OCI-LY3 (cell line): ENCODE data around the gene AKR1B1.

ENCODE experiments used
- H2AFZ ChIP-seq: fragments of 200-600, 300-600 bp; shearing (Covaris generic); 2 replicates; pipeline ENCODE4 v1.6.0; 2014; ENCODE audit warnings: antibody characterized with exemption, low read depth, low read length
- H3K27ac ChIP-seq: fragments of 200-600, 300-600 bp; sonication (generic); 2 replicates; pipeline ENCODE4 v1.5.1; 2014; ENCODE audit warnings: mild to moderate bottlenecking, low read length, moderate library complexity, mixed read lengths
- H3K27me3 ChIP-seq: fragments of 200-600, 300-600 bp; sonication (generic); 2 replicates; pipeline ENCODE4 v1.6.1; 2014; ENCODE audit warnings: low read depth, low read length, mixed read lengths
- H3K36me3 ChIP-seq: fragments of 200-600, 300-600 bp; sonication (generic); replicated peaks from 2 replicates; pipeline ENCODE3; 2014; ENCODE audit warnings: low read depth, low read length, mixed read lengths
- H3K4me1 ChIP-seq: fragments of 300-600, 200-600 bp; sonication (generic); 2 replicates; pipeline ENCODE4 v1.6.1; 2014; ENCODE audit warnings: low read length, mixed read lengths
- H3K4me2 ChIP-seq: fragments of 200-600, 300-600 bp; sonication (generic); 2 replicates; pipeline ENCODE4 v1.6.1; 2014; ENCODE audit warnings: low read length, mixed read lengths
- H3K4me3 ChIP-seq: fragments of 300-600, 200-600 bp; sonication (generic); 2 replicates; pipeline ENCODE4 v1.5.1; 2014; ENCODE audit warnings: antibody characterized with exemption, mild to moderate bottlenecking, low read length, moderate library complexity
- H3K79me2 ChIP-seq: fragments of 300-600, 200-600 bp; shearing (Covaris generic); 2 replicates; pipeline ENCODE4 v1.6.1; 2014; ENCODE audit warnings: mild to moderate bottlenecking, low read length, mixed read lengths
- H3K9ac ChIP-seq: fragments of 300-600, 200-600 bp; shearing (Covaris generic); 2 replicates; pipeline ENCODE4 v1.6.0; 2014; ENCODE audit warnings: mild to moderate bottlenecking, low read length, moderate library complexity
- H3K9me3 ChIP-seq: fragments of 200-600, 300-600 bp; shearing (Covaris generic); 2 replicates; pipeline ENCODE4 v1.6.1; 2014; ENCODE audit warnings: low read length, mixed read lengths; ENCODE audit not compliant: insufficient read depth
- H4K20me1 ChIP-seq: fragments of 200-600, 300-600 bp; sonication (generic); 2 replicates; pipeline ENCODE4 v1.6.1; 2016; ENCODE audit warnings: low read length, mixed read lengths; ENCODE audit not compliant: insufficient read depth
- CTCF ChIP-seq: fragments of 200-600, 300-600 bp; sonication (generic); IDR thresholded peaks from 2 replicates; pipeline ENCODE4 v1.5.1; 2014; ENCODE audit warnings: antibody characterized with exemption, low read length, low read depth
- EZH2phosphoT487 ChIP-seq: fragments of 200-600 bp; shearing (Covaris generic); IDR thresholded peaks from 2 replicates; pipeline ENCODE4 v1.6.1; 2018; ENCODE audit warnings: antibody characterized with exemption, mixed run types, low read depth

Gene AKR1B1

GRCh38 chr7:134476044-134476443 is 17.1 kb upstream of the AKR1B1 start:
- no peak for TF ChIP-seq CTCF
- TF ChIP-seq EZH2phosphoT487: no peak
- Histone ChIP-seq H3K4me2 (no peak overlapping the region), H3K4me3 (no peak overlapping the region), H3K9me3 (no peaks in the 10 kb centered on the region), H3K4me1 (no peaks in the 10 kb centered on the region), H4K20me1 (no peaks in the 10 kb centered on the region), H2AFZ (no peak overlapping the region), H3K9ac (no peak overlapping the region), H3K79me2 (no peaks in the 10 kb centered on the region), H3K27ac (no peak overlapping the region), H3K27me3 (no peaks in the 10 kb centered on the region), H3K36me3 (no peaks in the 10 kb centered on the region)

GRCh38 chr7:134474828-134475227 is 15.9 kb upstream of the AKR1B1 start:
- Histone ChIP-seq H3K27ac (no peak overlapping the region), H3K9ac (no peak overlapping the region), H3K9me3 (no peaks in the 10 kb centered on the region), H2AFZ (no peak overlapping the region), H3K4me1 (no peaks in the 10 kb centered on the region), H4K20me1 (no peaks in the 10 kb centered on the region), H3K36me3 (no peaks in the 10 kb centered on the region), H3K79me2 (no peaks in the 10 kb centered on the region), H3K4me3 (no peak overlapping the region), H3K4me2 (no peak overlapping the region), H3K27me3 (no peaks in the 10 kb centered on the region)
- TF ChIP-seq EZH2phosphoT487 (no peak), CTCF (no peak)

GRCh38 chr7:134473861-134474291 is 15.0 kb upstream of the AKR1B1 start:
- Histone ChIP-seq H3K9me3 (no peaks in the 10 kb centered on the region), H4K20me1 (no peaks in the 10 kb centered on the region), H3K79me2 (no peaks in the 10 kb centered on the region), H3K27ac (no peak overlapping the region), H3K4me2 (no peak overlapping the region), H3K4me3 (no peak overlapping the region), H2AFZ (no peak overlapping the region), H3K4me1 (no peaks in the 10 kb centered on the region), H3K36me3 (no peaks in the 10 kb centered on the region), H3K9ac (no peak overlapping the region), H3K27me3 (no peaks in the 10 kb centered on the region)
- TF ChIP-seq CTCF (no peak), EZH2phosphoT487 (no peak)

GRCh38 chr7:134472572-134473244 is 13.8 kb upstream of the AKR1B1 start:
- no peak overlapping the region for H2AFZ ChIP-seq
- no peaks in the 10 kb centered on the region for H3K4me1 ChIP-seq
- no peaks in the 10 kb centered on the region for H3K36me3 ChIP-seq
- no peak overlapping the region for H3K9ac ChIP-seq
- H3K4me3 ChIP-seq: no peak overlapping the region
- no peaks in the 10 kb centered on the region for H4K20me1 ChIP-seq
- TF ChIP-seq EZH2phosphoT487: no peak
- no peak for TF ChIP-seq CTCF
- no peaks in the 10 kb centered on the region for H3K9me3 ChIP-seq
- no peak overlapping the region for H3K4me2 ChIP-seq
- no peaks in the 10 kb centered on the region for H3K27me3 ChIP-seq
- H3K79me2 ChIP-seq: no peaks in the 10 kb centered on the region
- H3K27ac ChIP-seq: no peak overlapping the region
